SJCRH30 (cell line): Measurements from ENCODE around the gene SLCO3A1. TPM values are rescaled to one million over a fixed set of nuclear protein-coding genes. Genes with fewer than 3 reads are reported as not detected.
A peak's percentile ranks its signal among the peaks of the same experiment; 100 is the strongest.

Experiments
- DNase-seq, 2 experiments: peaks; one replicate each; pipeline ENCODE4 v3.0.0-alpha.2; 2015 to 2020
- H3K27ac ChIP-seq: fragments of 250-450 bp; sonication (Bioruptor Pico); 2 replicates; pipeline ENCODE4 v1.5.1; 2020; ENCODE audit warnings: mild to moderate bottlenecking, moderate library complexity
- H3K27me3 ChIP-seq: fragments of 250-450 bp; sonication (Bioruptor Pico); 2 replicates; pipeline ENCODE4 v1.5.1; 2020; ENCODE audit warnings: mild to moderate bottlenecking, moderate library complexity
- H3K36me3 ChIP-seq: fragments of 250-450 bp; sonication (Bioruptor Pico); 2 replicates; pipeline ENCODE4 v1.5.1; 2020; ENCODE audit warnings: mild to moderate bottlenecking, moderate library complexity
- H3K4me1 ChIP-seq: fragments of 250-450 bp; sonication (Bioruptor Pico); 2 replicates; pipeline ENCODE4 v1.5.1; 2020; ENCODE audit warnings: mild to moderate bottlenecking, moderate library complexity
- H3K4me3 ChIP-seq: fragments of 250-450 bp; sonication (Bioruptor Pico); 2 replicates; pipeline ENCODE4 v1.5.1; 2020; ENCODE audit warnings: mild to moderate bottlenecking, moderate library complexity
- H3K9me3 ChIP-seq: fragments of 250-450 bp; sonication (Bioruptor Pico); replicated peaks from 2 replicates; pipeline ENCODE4 v1.5.1; 2020; ENCODE audit warnings: mild to moderate bottlenecking, moderate library complexity
- total RNA-seq: library from RNA; depleted of rRNA; stranded (reverse); fragments of >200 nt; shearing (Covaris generic); gene quantifications from 2 replicates; pipeline ENCODE4 v1.2.3, GENCODE V29; 2014

Gene SLCO3A1
- total RNA-seq, 1 experiment from 2014 or later = 4.3 TPM

- H3K4me1 ChIP-seq = no peaks in the 10 kb centered on the region
- no peaks in the 10 kb centered on the region for H3K36me3 ChIP-seq
- DNase-seq = no peak
- no peak overlapping the region for H3K27ac ChIP-seq
- no peak overlapping the region for H3K4me3 ChIP-seq
- H3K27me3 ChIP-seq = no peaks in the 10 kb centered on the region
- H3K9me3 ChIP-seq = no peaks in the 10 kb centered on the region
These were observed 277.4 kb downstream of the SLCO3A1 start for GRCh38 chr15:92130906-92131305.

DNA sequence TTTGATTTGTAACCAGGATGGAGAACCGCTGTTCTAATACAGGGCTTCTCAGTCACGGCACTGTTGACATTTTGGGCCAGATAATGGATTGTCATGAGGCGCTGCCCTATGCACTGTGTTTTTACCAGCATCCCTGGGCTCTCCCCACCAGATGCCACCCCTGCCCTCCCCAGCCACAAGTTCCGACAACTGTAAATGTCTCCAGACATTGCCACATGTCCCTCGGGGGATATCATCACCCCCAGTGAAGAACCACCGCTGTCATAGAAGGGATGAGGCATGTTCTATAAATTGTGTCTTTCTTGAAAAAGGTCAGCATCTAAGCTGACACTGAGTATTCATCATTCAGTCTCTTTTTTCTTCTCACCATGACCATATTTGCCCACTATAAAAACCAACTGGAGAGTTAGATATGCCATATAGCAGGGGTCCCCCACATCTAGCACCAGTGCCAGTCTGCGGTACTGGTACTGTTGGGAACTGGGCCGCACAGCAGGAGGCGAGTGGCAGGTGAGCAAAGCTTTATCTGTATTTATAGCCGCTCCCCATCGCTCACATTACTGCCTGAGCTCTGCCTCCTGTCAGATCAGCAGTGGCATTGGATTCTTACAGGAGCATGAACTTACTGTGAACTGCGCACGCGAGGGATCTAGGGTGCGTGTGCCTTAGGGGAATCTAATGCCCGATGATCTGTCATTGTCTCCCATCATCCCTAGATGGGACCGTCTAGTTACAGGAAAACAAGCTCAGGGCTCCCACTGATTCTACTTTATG is 279.7 kb downstream of the SLCO3A1 start:
- Histone ChIP-seq H3K4me1 (no peaks in the 10 kb centered on the region), H3K27me3 (no peaks in the 10 kb centered on the region), H3K4me3 (no peak overlapping the region), H3K27ac (no peak overlapping the region), H3K36me3 (no peaks in the 10 kb centered on the region), H3K9me3 (no peaks in the 10 kb centered on the region)
- no peak for DNase-seq

DNA sequence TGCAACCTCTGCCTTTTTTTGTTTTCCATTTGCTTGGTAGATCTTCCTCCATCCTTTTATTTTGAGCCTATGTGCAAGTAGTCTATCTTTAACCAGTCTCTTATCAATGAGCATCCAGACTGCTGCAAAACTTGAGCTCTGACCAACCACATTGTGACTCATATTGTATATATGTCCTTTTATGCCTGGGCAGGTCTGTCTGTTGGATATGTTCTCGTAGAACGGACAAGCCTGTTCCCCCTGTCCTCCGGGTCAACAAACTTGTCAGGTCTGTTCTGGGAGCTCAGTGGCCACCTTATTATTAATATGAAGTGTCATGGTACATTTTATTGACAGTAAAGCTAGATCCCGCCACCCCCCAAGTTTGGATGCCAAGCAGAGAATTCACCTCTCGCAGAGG is 287.3 kb downstream of the SLCO3A1 start:
- H3K27me3 ChIP-seq = no peaks in the 10 kb centered on the region
- H3K9me3 ChIP-seq = no peaks in the 10 kb centered on the region
- DNase-seq = no peak
- no peaks in the 10 kb centered on the region for H3K4me1 ChIP-seq
- no peak overlapping the region for H3K4me3 ChIP-seq
- H3K36me3 ChIP-seq = no peaks in the 10 kb centered on the region
- no peak overlapping the region for H3K27ac ChIP-seq

- no peak overlapping the region for H3K4me3 ChIP-seq
- DNase-seq = no peak
- no peak overlapping the region for H3K27ac ChIP-seq
- no peaks in the 10 kb centered on the region for H3K9me3 ChIP-seq
- no peaks in the 10 kb centered on the region for H3K4me1 ChIP-seq
- H3K36me3 ChIP-seq = no peaks in the 10 kb centered on the region
- H3K27me3 ChIP-seq = no peaks in the 10 kb centered on the region
These were observed 288.1 kb downstream of the SLCO3A1 start for GRCh38 chr15:92141607-92142006.

- no peaks in the 10 kb centered on the region for H3K27me3 ChIP-seq
These were observed 289.0 kb downstream of the SLCO3A1 start for GRCh38 chr15:92142242-92143232.

DNA sequence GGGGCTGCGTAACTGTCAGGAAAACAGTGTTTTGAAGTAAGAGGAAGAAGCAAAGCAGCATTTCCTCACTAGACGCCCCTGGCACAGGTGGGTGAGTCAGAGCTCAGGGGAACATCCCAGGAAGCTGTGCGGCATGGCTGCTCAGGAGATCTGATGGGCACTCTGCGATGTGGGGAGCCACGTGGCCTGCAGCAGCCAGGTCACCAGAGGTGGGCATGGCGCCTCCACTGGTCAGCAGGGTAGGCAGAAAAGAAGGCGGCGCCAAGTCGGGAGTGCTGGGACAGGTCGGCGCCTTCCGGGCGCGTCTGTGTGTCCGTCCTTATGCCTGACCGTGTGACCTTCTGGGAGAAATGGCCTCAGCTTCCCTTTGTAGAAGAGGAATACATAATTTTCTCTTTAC is 290.3 kb downstream of the SLCO3A1 start:
- DNase-seq = no peak
- Histone ChIP-seq H3K4me1 (no peaks in the 10 kb centered on the region), H3K9me3 (no peaks in the 10 kb centered on the region)

More at GRCh38 chr15:92142242-92143232, 289.0 kb downstream of the SLCO3A1 start:
- no peaks in the 10 kb centered on the region for H3K9me3 ChIP-seq
- H3K4me1 ChIP-seq = no peaks in the 10 kb centered on the region
- H3K36me3 ChIP-seq = no peaks in the 10 kb centered on the region
- H3K27ac ChIP-seq = no peak overlapping the region
- no peak overlapping the region for H3K4me3 ChIP-seq
- DNase-seq = peak in 1 of 2 experiments; percentile 16

DNA sequence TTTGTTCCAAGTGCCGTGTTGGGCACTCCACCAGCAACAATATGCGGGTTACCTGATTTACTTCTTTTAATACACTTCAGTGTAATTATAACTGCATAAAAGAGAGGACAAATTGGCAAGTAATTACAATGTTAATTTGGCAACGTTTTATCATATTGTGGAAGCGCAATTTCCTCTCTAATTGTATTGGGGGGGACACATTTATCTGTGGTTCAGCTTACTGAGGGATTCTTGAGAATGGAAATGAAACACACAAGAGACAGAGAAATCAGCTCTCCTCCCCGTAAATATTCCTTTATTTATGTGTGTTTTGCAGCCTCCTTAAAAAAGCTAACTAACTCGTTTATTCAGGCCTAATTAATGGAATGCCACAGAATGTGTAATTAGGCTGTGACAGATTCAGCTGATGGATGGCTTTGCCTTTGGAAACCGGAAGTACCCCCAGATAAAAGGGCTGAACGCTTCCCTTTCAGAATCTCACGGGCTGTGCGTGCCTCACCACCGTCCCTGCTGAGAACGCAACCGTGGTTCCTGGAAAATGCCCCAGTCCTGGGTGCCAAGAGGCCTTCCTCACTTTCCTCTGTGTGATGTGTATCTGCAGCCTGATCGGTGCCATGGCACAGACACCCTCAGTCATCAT is 293.1 kb downstream of the SLCO3A1 start:
- DNase-seq = no peak
- Histone ChIP-seq H3K9me3 (no peaks in the 10 kb centered on the region), H3K36me3 (no peaks in the 10 kb centered on the region), H3K4me1 (peaks cover 3% of the 10 kb centered on the region; the same call in 1 of the 2 replicates), H3K27me3 (no peaks in the 10 kb centered on the region), H3K4me3 (no peak overlapping the region), H3K27ac (no peak overlapping the region)

More for the DNA sequence above, 290.3 kb downstream of the SLCO3A1 start:
- no peaks in the 10 kb centered on the region for H3K27me3 ChIP-seq
- H3K36me3 ChIP-seq = no peaks in the 10 kb centered on the region
- no peak overlapping the region for H3K27ac ChIP-seq
- no peak overlapping the region for H3K4me3 ChIP-seq

DNA sequence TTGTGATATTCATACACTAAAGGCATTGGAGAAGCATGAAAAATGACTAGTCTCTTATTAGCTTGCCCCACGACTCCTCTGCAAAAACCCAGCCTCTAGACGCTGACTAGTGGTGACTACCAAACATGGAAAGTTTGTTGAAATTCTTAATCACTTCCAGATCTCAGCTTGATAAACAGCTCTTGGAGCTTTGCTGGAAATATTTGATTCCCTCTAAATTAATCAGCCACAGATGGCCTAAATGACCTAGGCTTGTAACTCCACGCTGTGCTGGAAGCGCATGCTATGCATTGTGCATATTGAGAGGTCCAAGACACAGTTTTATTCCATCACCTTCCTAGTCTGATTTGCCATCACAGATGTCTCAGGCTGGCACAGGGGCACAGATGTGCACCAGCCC is 295.5 kb downstream of the SLCO3A1 start:
- Histone ChIP-seq H3K36me3 (no peaks in the 10 kb centered on the region), H3K4me3 (no peak overlapping the region), H3K27ac (no peak overlapping the region), H3K4me1 (peaks cover 3% of the 10 kb centered on the region; the same call in 1 of the 2 replicates), H3K9me3 (no peaks in the 10 kb centered on the region), H3K27me3 (no peaks in the 10 kb centered on the region)
- no peak for DNase-seq

DNA sequence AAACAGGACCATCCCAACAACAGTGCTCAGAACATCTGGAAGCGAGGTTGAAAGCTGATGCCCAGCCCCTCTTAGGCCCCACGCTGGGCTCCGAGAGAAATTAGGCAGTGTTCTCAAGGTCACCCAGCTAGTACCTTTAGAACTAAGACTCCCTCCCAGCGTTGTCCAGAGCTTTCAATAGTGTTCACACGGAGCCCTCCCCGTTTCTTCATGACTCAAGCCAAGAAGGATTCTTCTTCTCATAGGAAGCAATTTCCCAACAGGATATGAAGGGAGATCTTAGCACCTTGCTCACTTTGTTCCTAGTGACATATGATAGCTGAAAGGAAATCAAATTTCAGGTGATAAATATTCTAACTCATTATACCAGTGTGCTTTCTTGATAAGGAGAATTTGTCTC is 296.0 kb downstream of the SLCO3A1 start:
- H3K4me3 ChIP-seq = no peak overlapping the region
- H3K27me3 ChIP-seq = no peaks in the 10 kb centered on the region
- H3K36me3 ChIP-seq = no peaks in the 10 kb centered on the region
- H3K4me1 ChIP-seq = peaks cover 3% of the 10 kb centered on the region; the same call in 1 of the 2 replicates
- no peaks in the 10 kb centered on the region for H3K9me3 ChIP-seq
- H3K27ac ChIP-seq = no peak overlapping the region
- DNase-seq = no peak

GRCh38 chr15:92151168-92151567 is 297.7 kb downstream of the SLCO3A1 start:
- no peaks in the 10 kb centered on the region for H3K36me3 ChIP-seq
- H3K4me1 ChIP-seq = peaks cover 3% of the 10 kb centered on the region; the same call in 1 of the 2 replicates
- no peak overlapping the region for H3K4me3 ChIP-seq
- DNase-seq = no peak
- H3K27me3 ChIP-seq = no peaks in the 10 kb centered on the region
- no peaks in the 10 kb centered on the region for H3K9me3 ChIP-seq
- H3K27ac ChIP-seq = no peak overlapping the region

DNA sequence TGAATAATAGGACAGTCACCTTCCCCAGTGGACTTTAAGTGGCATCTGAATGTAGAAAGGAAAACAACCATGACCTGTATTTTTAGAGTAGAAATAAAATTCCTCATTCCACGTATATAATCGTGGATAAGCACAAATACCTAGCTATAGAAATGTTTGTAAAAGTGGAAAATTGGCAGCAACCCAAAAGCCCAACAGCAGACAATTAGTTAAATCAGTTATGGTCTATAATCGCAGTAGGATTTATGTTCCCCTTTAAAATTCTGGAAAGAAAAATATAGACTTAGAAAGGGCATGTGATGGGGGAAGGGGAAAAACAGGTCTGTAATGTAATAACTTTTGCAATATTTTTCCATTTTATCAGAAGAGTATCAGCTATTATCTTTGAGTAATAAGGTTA is 298.2 kb downstream of the SLCO3A1 start:
- H3K27me3 ChIP-seq = no peaks in the 10 kb centered on the region
- H3K36me3 ChIP-seq = no peaks in the 10 kb centered on the region
- H3K4me3 ChIP-seq = no peak overlapping the region
- no peaks in the 10 kb centered on the region for H3K9me3 ChIP-seq
- peak in 1 of 2 experiments; percentile 25 for DNase-seq
- H3K27ac ChIP-seq = no peak overlapping the region
- H3K4me1 ChIP-seq = peaks cover 3% of the 10 kb centered on the region; the same call in 1 of the 2 replicates

- no peaks in the 10 kb centered on the region for H3K36me3 ChIP-seq
- no peaks in the 10 kb centered on the region for H3K9me3 ChIP-seq
- no peak overlapping the region for H3K4me3 ChIP-seq
- no peaks in the 10 kb centered on the region for H3K27me3 ChIP-seq
- H3K27ac ChIP-seq = no peak overlapping the region
- peaks cover 3% of the 10 kb centered on the region; the same call in 1 of the 2 replicates for H3K4me1 ChIP-seq
- no peak for DNase-seq
These were observed 299.5 kb downstream of the SLCO3A1 start for GRCh38 chr15:92152983-92153382.

DNA sequence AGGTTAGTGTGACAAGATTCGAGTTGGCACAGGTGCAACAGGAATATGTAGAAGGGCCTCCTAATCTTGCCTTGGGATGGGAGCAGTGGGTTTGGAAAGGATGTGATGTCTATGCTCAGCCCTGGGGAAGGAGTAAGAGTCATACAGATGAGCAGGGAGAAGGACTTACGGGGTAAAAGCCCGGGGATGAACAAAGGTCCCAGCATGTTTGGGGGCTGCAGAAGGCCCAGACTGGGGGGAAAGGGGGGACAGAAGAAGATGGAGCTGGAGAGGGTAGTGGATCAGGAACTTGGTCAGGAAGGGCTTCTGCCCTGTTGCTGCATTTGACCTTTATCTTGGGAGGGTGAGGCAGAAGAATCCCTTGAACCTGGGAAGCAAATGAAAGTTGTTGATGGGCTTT is 300.1 kb downstream of the SLCO3A1 start:
- peaks cover 3% of the 10 kb centered on the region; the same call in 1 of the 2 replicates for H3K4me1 ChIP-seq
- H3K27ac ChIP-seq = no peak overlapping the region
- no peaks in the 10 kb centered on the region for H3K9me3 ChIP-seq
- no peak overlapping the region for H3K4me3 ChIP-seq
- no peaks in the 10 kb centered on the region for H3K36me3 ChIP-seq
- no peak for DNase-seq
- no peaks in the 10 kb centered on the region for H3K27me3 ChIP-seq

GRCh38 chr15:92155934-92156333 is 302.4 kb downstream of the SLCO3A1 start:
- no peaks in the 10 kb centered on the region for H3K9me3 ChIP-seq
- H3K27ac ChIP-seq = no peak overlapping the region
- no peak overlapping the region for H3K4me3 ChIP-seq
- no peaks in the 10 kb centered on the region for H3K27me3 ChIP-seq
- no peak for DNase-seq
- H3K4me1 ChIP-seq = peaks cover 3% of the 10 kb centered on the region; the same call in 1 of the 2 replicates
- H3K36me3 ChIP-seq = no peaks in the 10 kb centered on the region
